CMK (cell line): ENCODE data around the gene WDR82.

Source experiments
- DNase-seq: peaks from one replicate; pipeline ENCODE4 v3.0.0-alpha.2; 2010; ENCODE audit warnings: low read depth

WDR82 gene

GRCh38 chr3:52253314-52254304 lies 24.8 kb downstream of the WDR82 start:
- peak; percentile 83 for DNase-seq

DNA sequence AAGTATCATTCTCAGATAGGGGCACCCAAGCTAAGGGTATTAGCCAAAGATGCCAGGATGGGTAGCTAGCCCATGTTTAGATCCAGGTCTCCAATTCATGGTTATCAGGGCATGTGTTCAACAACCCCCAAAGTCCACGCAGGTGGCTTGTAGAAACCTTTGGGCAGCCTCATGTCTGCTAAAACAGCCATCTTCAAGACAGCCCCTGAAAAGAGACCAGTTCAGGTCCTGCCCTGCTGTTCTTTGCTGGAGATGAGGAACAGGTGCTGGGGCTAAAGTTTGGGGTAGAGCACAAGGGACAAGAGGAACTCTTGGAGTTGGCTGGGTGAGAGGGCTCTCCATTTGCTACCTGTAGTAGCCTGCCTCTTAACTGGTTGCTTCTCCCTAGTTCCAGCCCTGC lies 28.3 kb downstream of the WDR82 start:
- no peak for DNase-seq

- DNase-seq: no peak
These were observed 28.8 kb downstream of the WDR82 start for GRCh38 chr3:52249683-52250082.

GRCh38 chr3:52248816-52249547 lies 29.5 kb downstream of the WDR82 start:
- no peak for DNase-seq

DNA sequence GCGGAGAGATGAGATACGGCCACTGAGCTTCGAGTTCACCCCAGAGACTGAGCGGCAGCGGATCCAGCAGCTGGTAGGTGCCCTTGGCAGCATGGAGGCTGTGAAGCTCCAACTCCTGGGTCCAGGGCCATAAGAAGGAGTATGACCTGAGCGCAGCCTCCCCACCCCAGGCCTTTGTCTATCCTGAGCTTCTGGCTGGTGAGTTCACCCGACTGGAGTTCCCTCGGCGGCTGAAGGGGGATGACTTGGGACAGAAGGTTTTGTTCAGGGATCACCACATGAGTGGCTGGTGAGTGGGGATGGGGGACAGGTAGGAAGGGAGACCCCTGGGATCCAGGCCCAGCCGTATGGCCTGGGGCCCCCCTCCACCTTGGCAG lies 30.3 kb downstream of the WDR82 start:
- DNase-seq: no peak

GRCh38 chr3:52247409-52248164 lies 30.9 kb downstream of the WDR82 start:
- no peak for DNase-seq

GRCh38 chr3:52246728-52247408 lies 31.6 kb downstream of the WDR82 start:
- DNase-seq: no peak

DNA sequence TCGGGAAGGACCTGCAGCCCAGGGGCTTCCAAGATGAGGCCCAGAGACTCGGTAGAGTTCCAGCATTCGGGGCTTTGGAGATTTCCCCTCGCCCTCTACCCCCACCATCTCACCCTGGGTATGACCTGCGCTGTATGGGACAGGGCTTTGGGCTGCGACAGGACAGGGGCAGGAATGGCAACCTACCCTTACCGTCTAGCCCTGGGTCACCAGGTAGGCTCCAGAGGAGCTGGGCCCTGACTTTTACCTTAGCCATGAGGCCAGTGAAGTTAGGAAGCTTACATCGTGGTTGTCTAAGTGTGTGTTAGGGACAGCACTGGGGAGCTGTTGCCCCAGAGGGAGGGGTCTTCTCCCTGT lies 32.2 kb downstream of the WDR82 start:
- no peak for DNase-seq

- DNase-seq: peak; percentile 36
These were observed 32.9 kb downstream of the WDR82 start, which contains the start of gene PPM1M for GRCh38 chr3:52245322-52246263. PPM1M (plus strand) TSS chr3:52245759; CDS start chr3:52245825, 66 bp downstream.

GRCh38 chr3:52243791-52244628 lies 34.4 kb downstream of the WDR82 start:
- DNase-seq: no peak

- DNase-seq: no peak
These were observed 36.4 kb downstream of the WDR82 start for GRCh38 chr3:52242039-52242438.

DNA sequence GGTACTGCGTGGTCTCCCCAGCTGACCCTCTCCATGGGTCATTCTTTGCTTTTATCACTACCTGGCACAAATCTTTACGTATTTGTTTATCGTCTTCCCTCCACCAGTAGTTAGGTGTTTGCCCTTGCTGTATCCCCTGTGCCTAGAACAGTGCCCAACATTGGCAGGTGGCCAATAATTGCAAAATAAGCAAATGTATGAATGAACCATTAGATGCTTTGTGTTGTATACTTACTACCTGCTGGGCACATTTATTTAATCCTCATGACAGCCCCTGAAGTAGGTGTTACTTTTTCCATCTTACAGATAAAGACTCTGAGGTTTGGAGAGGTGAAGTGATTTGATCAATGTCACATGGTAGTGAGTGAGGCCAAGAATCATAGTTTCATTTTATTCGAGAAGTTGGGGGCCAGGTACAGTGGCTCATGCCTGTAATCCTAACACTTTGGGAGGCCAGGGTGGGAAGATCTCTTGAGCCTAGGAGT lies 37.5 kb downstream of the WDR82 start:
- DNase-seq: no peak

GRCh38 chr3:52240059-52240885 lies 38.2 kb downstream of the WDR82 start:
- DNase-seq: peak; percentile 83

- DNase-seq: peak; percentile 93
These were observed 39.4 kb downstream of the WDR82 start, which contains the start of gene TWF2 for GRCh38 chr3:52238761-52239701. TWF2 (minus strand) TSS chr3:52239158; CDS start chr3:52239016, 142 bp downstream.

- no peak for DNase-seq
These were observed 40.2 kb downstream of the WDR82 start for GRCh38 chr3:52238193-52238760.

GRCh38 chr3:52237657-52238172 lies 40.7 kb downstream of the WDR82 start:
- DNase-seq: no peak
